ENCODE measurements around the gene REPS1.

Gene REPS1

DNA sequence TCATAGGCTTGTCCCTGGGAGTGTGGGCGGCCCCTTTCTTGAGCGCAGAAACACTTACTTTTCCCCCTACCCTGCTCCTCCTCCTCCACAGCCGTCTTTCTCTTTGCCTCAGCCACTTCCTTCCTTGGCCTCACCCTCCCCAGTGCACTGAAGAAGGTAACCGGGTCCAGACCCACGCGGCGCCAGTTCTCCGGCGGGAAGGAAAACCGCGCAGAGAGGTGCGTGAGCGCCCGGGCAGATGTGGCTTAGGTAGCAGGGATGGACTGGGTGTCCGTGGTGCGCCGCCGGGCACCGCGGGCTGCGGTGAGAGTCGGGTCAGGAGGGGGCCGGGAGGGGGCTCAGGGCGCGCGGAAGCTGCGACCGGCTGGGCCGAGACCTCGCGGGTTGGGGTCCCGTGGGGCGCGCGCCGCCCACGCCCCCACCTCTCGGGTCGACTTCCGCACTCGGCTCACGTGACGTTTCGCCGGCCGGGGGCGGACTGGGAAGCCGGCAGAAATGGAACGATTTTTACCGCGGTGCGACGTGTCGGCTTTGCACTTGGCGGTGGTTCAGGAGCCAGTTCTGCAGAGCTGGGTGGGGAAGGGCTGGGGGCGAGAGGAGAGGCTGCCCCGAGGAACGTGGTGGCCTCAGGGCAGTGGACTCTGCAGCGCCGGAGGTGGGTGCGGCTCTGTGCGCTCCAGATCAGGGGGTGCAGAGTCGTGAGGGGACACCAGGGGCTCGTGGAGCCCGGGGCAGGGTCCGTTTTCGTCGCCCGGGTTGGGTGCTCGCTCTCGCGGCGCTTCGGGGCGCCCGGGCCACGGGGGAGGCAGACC, 40.8 kb upstream of the REPS1 start, which contains the start of gene ABRACL (continued):
- TF ChIP-seq ZSCAN4 (tag by site-specific recombination; IDR thresholded peaks at IDR 0.05) (no peak), ZNF138 (tag by site-specific recombination; IDR thresholded peaks at IDR 0.05; ENCODE audit: borderline replicate concordance) (no peak), OVOL3 (tag by site-specific recombination; IDR thresholded peaks at IDR 0.05) (no peak), ZNF658 (tag by site-specific recombination; IDR thresholded peaks at IDR 0.05) (no peak), YY1 (tag by site-specific recombination; IDR thresholded peaks at IDR 0.05) (no peak), MYNN (tag by site-specific recombination; IDR thresholded peaks at IDR 0.05; ENCODE audit: borderline replicate concordance) (no peak; the same call in 1 of the 2 replicates), ZNF777 (tag by site-specific recombination; IDR thresholded peaks at IDR 0.05; ENCODE audit: borderline replicate concordance) (peak; percentile 6; the same call in 1 of the 2 replicates), ZNF629 (tag by site-specific recombination; IDR thresholded peaks at IDR 0.05) (no peak), ZNF2 (tag by site-specific recombination; IDR thresholded peaks at IDR 0.05) (0 out of 2 replicates have a peak, but pooled peaks have one; percentile 49), REPIN1 (tag by site-specific recombination; IDR thresholded peaks at IDR 0.05; ENCODE audit: low read depth) (no peak), ZFP3 (tag by site-specific recombination; IDR thresholded peaks at IDR 0.05; ENCODE audit: low read depth) (no peak), ZNF335 (tag by site-specific recombination; conservative IDR thresholded peaks at IDR 0.05) (peak; percentile 95), PBX3 (CRISPR knock-in tag; IDR thresholded peaks at IDR 0.05) (peak; percentile 54), TCF7L2 (IDR thresholded peaks at IDR 0.05; ENCODE audit: borderline replicate concordance, low read depth, low read length) (no peak), ZBTB8A (tag by site-specific recombination; IDR thresholded peaks at IDR 0.05) (peak; percentile 85), ZNF10 (tag by site-specific recombination; IDR thresholded peaks at IDR 0.05) (no peak), ZNF423 (tag by site-specific recombination; IDR thresholded peaks at IDR 0.05) (no peak), ZXDB (tag by site-specific recombination; IDR thresholded peaks at IDR 0.05) (0 out of 2 replicates have a peak, but pooled peaks have one; percentile 41), ZNF280D (tag by site-specific recombination; IDR thresholded peaks at IDR 0.05) (no peak), BCL11A (tag by site-specific recombination; IDR thresholded peaks at IDR 0.05; ENCODE audit: low read depth) (no peak), ZNF394 (tag by site-specific recombination; IDR thresholded peaks at IDR 0.05; ENCODE audit: borderline replicate concordance) (no peak), MZF1 (tag by site-specific recombination; IDR thresholded peaks at IDR 0.05; ENCODE audit: borderline replicate concordance) (no peak), ZNF214 (tag by site-specific recombination; IDR thresholded peaks at IDR 0.05; ENCODE audit: borderline replicate concordance) (no peak), WT1 (tag by site-specific recombination; IDR thresholded peaks at IDR 0.05) (0 out of 2 replicates have a peak, but pooled peaks have one; percentile 65), ZNF146 (tag by site-specific recombination; IDR thresholded peaks at IDR 0.05) (no peak), ZFHX2 (tag by site-specific recombination; conservative IDR thresholded peaks at IDR 0.05) (peak; percentile 96), ZNF114 (tag by site-specific recombination; IDR thresholded peaks at IDR 0.05) (no peak), ZNF155 (tag by site-specific recombination; IDR thresholded peaks at IDR 0.05) (no peak), SCRT1 (tag by site-specific recombination; IDR thresholded peaks at IDR 0.05; ENCODE audit: borderline replicate concordance) (no peak), SP7 (tag by site-specific recombination; IDR thresholded peaks at IDR 0.05) (peak; percentile 40), ZNF140 (tag by site-specific recombination; IDR thresholded peaks at IDR 0.05) (no peak)
- TF ChIP-seq, protein P1, sequence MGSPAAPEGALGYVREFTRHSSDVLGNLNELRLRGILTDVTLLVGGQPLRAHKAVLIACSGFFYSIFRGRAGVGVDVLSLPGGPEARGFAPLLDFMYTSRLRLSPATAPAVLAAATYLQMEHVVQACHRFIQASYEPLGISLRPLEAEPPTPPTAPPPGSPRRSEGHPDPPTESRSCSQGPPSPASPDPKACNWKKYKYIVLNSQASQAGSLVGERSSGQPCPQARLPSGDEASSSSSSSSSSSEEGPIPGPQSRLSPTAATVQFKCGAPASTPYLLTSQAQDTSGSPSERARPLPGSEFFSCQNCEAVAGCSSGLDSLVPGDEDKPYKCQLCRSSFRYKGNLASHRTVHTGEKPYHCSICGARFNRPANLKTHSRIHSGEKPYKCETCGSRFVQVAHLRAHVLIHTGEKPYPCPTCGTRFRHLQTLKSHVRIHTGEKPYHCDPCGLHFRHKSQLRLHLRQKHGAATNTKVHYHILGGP (tag by site-specific recombination; IDR thresholded peaks at IDR 0.05), result no peak
- TF ChIP-seq, protein P2, sequence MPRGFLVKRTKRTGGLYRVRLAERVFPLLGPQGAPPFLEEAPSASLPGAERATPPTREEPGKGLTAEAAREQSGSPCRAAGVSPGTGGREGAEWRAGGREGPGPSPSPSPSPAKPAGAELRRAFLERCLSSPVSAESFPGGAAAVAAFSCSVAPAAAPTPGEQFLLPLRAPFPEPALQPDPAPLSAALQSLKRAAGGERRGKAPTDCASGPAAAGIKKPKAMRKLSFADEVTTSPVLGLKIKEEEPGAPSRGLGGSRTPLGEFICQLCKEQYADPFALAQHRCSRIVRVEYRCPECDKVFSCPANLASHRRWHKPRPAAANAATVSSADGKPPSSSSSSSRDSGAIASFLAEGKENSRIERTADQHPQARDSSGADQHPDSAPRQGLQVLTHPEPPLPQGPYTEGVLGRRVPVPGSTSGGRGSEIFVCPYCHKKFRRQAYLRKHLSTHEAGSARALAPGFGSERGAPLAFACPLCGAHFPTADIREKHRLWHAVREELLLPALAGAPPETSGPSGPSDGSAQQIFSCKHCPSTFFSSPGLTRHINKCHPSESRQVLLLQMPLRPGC (tag by site-specific recombination; IDR thresholded peaks at IDR 0.05), result no peak

Data from HEK293 (cell line).